CD4-positive, alpha-beta T cell treated with Interleukin-12 subunit alpha and Interleukin-12 subunit beta, for 1 hour (primary cell): ENCODE results near the gene TIMM17B.
A peak's percentile ranks its signal among the peaks of the same experiment; 100 is the strongest.

Experiments used
- DNase-seq: peaks from one replicate; pipeline ENCODE4 v3.0.0-alpha.2; 2020

Gene TIMM17B

DNA sequence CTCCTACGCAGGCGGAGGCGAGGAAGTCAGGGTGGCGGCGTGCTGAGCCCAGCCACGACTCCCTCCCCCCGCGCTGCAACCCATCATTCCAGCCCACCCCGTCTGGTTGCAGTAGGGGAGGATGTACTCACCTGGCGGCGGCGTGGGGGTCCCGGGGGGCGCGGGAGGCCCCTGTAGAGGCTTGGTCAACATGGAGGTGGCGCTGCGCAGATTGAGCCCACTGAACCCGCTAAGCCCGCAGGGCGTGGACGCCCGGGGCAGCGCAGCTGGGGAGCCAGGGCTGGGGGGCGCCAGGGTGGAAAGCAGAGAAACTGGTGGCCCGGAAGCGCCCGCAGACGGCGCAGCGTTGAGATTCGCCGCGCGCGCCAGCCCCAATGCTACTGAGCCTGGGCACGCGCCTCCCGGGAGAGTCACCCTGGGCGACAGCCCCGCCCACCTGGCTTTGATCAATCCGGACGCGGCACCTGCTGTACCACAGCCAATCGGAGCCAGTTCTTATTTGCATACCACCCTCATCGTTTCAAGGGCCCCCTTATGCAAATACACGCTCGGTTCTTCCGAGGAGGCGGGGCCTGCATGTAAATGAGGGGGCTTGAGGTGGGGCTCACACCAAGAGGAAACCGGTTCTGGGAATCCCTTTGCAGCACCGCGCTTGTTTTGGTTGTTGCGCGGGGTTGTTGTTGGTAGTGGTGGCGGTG is 21.2 kb upstream of the TIMM17B start, which contains the start of gene PIM2:
Gene PIM2 (minus strand): TSS at position 382 of the 698 bp plus-strand sequence. CDS start 190 bp downstream, at position 192.
- DNase-seq = peak; percentile 95

DNA sequence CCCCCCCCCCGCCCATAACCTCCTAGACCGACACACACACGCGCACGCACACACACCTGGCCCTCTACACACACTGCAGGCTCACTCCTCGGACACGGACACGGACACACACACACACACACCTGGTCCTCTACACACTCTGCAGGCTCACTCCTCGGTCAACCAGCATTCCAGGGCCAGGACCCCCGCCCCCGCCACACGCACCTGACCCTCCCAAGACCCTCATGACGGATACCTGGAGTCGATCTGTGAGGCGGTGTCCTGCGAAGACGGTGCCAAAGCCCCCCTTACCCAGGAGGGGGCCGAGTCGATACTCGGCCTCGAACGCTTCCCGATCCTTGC is 20.7 kb upstream of the TIMM17B start:
- no peak for DNase-seq

DNA sequence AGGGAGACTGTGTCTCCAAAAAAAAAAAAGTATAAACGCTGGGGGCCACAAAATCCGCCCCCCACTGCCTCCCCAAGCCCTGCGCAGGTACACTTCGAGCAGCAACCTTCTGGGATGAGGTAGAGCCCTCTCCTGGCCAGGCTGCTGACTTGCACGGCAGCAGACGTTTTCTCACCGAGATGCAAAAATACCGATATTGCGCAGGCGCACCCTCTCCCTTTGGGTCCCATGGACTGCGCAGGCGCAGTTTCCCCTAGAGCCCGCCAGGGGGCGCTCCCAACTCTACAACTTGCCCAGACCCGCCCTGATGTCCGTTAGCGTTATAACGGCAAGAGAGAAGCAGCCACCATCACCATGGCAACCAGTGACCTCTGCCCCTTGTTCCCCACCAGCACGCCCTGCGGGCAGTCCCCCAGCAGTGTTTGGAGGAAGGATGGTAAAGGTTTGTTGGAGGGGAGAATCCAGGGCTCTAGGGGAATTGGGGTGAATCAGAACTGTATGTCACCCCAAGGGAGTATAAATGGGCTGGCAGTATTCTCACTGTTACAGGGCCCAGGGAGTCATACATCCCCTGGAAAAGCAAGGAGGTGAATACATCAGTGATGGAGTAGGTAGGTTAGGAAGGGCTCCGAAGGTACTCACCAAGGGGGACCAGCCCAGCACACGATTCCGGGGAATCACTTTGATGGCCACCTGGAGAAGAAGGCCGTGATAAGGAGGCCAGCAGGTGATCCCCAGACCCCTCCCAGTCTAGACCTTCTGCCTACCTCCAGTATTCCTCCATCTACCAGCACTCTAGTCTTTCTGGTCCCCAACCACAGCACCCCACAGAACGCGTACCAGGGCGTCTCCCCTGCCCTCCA is 19.8 kb upstream of the TIMM17B start:
- DNase-seq = peak; percentile 92

DNA sequence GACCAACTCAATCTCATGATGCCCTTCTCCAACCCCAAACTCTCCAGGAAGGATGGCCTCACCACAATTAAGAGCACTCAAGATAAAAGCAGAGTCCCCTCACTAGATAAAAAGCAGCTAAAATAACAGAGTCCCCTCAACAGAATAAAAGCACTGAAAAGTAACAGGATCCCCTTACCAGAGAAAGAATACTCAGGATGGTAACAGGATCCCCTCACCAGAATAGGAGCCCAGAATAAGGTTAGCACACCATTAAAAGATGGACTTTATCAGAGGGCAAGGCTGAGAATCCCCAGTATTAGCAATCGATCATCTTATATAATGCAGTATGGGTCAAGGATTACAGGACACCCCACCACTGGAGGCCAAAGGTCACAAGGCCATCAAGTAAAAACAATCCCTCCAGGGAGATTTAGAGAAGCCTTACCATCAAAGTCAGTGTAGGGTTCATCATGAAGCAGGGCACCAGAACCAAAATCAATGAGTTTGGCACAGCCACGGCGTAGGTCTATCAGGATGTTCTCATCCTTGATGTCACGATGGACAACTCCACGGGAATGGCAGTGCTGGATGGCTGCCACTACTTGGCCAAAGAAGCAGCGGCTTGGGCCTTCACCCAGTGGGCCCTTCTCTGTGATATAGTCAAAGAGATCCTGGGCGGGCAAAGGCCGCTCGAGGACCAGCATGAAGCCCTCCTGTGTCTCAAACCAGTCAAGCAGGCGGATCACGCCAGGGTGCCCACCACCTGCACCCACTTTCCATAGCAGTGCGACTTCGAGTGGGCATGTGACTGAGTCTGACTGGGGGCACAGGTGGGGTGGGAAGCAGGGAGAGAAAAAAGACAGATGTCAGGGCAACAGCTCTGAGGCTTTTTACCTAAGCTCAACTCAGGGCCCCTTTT is 17.3 kb upstream of the TIMM17B start:
- no peak for DNase-seq

DNA sequence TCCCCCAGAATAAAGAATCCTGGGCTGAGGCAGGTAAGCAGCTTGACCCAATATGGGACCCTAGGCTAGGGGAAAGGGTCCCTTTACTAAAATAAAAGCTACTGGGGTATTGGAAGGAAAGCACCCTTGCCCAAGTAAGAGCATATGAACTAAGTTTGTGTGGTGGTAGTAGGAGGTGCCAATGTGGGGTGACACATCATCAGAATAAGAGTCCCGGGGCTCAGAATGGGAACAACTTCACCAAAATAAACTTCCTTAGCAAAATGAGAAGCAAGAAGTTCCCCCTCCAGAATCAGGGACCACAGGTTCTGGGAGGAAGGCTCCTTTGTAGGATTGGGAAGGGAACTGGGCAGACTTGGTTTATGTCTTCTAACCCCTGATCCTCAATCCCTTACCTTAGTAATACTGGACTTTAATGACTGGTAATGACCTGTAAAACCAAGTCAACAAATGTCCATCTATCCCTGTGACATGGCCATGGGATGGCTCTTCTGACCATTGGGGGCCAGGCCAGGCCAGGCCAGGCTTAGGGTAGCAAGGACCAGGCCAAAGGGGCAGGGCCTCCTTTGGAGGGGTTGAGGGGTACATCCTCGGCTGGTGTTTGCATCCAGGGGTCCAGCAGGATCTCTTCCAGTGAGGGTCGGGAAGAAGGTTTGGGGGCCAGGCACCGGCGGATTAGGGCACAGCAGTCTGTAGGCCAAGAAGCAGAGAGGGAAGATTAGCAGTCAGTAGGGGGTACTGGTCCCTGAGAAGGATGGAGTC is 16.2 kb upstream of the TIMM17B start:
- DNase-seq = no peak

DNA sequence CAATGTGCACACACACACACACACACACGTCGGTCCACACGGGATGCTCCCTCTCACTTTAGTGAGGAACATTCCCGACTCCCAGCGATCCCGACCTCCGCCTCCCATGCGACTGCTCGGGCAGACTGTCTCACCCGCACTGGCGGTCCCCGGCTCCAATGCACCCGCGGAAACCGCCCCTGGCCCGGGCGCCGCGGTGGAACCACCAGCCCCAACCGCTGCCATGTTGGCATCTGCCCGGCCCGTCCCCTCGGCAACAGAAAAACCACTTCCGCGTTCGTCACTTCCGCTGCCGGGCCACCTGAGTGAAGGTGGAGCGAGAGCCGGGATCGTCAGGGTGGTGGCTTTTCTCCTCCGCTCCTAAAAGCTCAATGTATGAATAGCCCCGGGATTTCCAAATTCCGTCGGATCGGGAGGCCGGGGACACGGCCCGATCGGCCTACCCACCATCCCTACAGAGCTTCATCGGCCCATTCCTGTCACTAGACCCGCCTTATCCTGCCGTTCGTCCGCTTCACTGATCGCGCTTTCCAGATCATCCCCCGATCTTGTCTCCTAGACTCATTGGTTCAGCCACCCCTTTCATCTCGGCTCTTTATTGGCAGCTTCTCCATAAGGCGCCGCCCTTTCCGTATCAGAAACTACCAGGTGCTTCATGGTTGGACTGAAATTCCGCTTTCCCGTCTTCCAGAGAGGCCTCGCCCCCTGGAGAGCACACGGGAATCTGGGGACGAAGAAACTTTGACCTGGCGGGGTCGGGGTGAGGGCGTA is 14.0 kb upstream of the TIMM17B start, which contains the start of gene SLC35A2:
Gene SLC35A2 (minus strand): TSS at position 235 of the 771 bp plus-strand sequence. CDS start 10 bp downstream, at position 225.
- DNase-seq = peak; percentile 90

DNA sequence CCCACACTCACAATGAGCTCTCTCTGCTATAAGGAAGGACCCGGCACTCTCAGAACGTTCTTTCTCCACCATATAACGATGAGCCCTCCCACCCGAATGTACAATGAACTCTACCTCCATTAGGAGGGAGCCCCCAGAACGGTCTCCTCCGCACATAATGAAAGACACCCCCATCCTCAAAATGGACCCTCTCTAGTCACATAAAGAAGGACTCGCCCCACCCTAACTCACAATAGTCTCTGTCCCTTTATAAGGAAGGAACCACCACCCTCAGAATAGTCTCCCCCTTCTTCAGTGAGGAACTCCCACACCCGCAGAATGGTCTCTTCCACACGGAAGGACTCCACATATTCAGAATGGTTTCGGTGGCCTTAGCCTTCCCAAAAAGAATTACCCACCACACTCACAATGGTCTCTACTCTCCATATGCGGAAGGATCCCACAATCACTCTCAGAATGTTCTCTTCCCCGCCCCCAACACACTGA is 13.4 kb upstream of the TIMM17B start:
- DNase-seq = no peak

DNA sequence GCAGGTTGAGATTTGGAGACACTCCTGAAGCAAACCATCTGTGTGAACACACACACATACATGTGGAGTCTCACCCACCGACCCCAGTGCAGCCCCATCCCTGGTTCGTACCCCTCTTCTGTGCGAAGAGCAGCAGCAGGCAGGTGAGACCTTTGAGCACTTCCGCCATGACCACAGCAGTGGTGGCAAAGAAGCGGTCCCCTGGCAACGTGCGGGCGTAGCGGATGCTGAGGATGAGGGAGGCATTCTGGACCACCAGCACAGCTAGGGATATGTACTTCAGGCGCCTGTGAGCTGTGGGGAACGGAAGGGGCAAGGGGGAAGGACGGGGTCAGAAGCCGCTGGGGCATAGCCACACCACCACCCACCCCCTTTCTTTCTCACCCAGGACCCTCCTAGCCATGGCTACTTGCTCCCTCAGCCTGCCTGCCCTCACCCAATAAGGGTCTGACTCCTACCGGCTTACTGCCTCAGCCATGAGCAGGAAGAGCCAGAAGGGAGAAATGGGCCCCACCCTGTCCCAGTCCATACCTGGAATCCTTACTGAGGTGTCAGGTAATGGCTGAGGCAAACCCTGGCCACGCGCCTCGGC is 12.2 kb upstream of the TIMM17B start:
- peak; percentile 36 for DNase-seq

DNA sequence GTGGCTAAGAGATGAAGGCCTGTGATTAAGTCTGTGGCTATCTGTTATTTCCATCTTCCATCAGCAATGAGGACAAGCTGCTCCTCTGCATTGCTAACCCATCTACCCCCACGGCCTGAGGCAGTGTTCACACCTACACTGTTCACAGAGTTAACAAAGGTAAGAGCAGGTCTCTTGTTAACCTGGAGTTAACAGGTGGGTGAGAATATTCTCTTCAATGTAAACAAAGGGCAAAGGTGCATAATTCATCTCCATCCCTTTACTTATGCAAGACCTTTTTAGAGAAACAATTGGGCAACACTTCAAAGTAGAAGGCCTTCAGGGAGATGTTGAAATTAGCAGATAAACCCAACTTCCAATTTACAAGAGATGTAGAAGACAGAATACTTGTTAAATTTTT is 11.0 kb upstream of the TIMM17B start:
- no peak for DNase-seq

DNA sequence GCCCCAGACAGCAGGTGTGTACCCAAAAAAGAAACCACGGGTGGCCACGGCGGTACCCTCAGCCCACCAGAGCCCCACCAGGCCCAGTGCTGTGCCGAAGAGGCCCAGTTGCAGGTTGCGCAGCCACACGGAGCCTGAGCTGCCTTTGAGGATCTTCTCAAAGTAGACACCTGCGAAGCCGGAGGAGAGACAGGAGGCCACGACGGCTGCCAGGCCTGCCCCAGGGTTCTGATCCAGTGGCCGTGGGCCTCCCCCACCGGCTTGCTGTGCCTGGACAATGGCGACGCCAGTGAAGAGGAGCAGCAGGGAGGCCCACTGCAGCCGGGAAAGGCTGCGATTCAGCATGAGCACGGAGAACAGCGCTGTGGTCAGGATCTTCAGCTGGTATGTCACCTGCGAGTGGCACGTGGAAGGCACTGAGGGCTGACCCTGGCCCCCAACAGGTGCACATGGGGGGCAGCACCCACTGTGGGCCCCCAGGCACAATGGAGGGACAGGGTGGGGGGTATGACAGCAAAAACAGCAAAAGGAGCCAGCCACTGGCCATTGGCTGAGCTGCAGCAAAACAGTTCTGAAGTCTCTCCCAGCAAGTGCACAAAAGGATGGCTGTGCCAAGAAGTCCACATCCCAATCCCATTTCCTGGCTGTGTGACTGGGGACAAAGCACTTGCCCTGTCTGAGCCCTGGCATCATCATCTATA is 7.7 kb upstream of the TIMM17B start:
- DNase-seq = no peak

DNA sequence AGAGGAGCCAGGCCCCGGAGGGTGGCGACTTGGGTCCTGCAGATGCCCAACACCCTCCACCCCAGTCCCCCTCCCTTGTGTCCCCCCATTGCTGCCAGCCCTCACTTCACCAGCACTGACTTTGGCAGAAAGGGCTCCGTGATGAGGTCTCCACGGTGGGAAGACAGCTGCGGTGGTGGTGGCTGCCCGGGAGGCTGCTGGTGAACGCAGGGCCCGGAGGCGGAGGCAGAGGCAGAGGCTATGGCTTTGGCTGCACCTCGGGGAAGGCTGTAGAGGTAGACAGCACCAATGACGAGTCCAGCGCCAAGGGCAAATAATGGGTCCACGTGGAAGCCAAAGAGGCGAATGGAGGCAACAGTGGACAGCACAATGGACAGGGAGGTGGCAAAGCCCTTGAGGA is 7.1 kb upstream of the TIMM17B start:
- no peak for DNase-seq

DNA sequence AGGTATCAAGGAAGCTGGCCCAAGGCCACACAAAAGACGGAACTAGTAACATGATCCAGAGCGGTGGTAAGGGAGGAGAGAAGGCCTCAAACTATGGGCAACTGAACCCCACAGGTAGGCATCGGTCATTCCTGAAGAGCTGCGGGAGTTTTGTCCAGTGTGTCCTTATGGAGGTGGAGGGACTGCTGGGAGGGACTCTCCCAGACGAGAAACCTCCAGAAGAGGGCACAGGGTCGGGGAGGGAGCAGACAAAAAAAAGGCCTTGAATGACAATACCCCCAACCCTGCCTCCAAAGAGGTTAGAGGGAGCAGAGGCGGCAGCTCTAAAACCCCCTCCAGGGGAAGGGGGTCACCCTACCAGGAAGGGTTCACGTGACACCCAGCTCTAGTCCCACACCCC is 6.6 kb upstream of the TIMM17B start:
- no peak for DNase-seq

DNA sequence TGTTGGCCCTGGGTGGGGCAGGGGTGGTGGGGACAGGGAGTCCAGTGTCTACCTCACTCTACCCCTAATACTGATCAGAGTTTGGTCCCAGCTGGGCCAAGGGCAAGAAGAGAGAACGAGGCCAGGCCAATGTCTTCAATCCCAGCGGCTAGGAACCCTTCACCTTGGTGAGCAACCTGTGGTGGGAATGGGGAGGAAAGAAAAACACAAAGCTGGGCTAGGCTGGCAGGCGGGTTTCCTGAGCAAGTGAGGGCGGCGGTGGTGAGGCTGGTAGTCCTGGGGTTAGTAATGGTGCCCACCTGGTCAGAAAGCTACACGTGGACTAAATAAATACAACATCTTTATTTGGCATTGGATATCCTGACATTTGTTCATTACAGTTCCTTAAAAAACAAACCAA is 5.7 kb upstream of the TIMM17B start:
- DNase-seq = no peak

DNA sequence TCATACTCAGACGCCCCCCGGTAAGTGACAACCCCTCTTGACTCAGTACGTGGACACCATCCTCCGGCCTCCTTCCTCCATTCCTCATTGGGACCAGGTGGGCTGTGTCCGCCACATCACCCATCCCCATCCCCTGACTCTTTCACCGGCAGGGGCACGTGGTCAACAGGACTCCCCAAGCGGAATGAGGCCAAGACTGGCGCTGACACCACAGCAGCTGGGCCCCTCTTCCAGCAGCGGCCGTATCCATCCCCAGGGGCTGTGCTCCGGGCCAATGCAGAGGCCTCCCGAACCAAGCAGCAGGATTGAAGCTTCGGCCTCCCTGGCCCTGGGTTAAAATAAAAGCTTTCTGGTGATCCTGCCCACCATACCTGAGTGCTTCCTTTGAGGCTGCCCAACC is 5.2 kb upstream of the TIMM17B start:
- no peak for DNase-seq

DNA sequence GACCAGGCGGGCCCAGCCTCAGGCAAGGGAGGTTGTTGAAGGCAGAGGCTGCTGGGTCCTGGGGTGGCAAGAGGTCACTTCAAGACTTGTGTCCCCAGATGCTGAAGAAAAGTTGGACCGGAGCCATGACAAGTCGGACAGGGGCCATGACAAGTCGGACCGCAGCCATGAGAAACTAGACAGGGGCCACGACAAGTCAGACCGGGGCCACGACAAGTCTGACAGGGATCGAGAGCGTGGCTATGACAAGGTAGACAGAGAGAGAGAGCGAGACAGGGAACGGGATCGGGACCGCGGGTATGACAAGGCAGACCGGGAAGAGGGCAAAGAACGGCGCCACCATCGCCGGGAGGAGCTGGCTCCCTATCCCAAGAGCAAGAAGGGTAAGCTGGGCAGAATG is 4.6 kb upstream of the TIMM17B start:
- no peak for DNase-seq

DNA sequence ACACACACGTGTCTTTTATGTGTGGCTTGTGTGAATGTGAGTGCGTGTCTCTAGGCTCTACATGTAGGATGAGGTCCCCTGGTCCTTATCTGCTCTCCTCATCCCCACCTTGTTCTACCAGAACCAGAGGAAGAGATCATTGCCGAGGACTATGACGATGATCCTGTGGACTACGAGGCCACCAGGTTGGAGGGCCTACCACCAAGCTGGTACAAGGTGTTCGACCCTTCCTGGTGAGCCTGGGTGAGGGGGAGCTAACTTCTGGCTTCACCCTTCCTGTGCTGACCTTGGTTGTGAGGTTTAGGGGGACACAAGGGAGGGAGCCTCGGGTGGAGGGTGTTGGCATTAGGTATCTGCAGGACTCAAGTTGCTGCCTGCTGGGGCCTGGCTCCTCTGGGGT is 3.5 kb upstream of the TIMM17B start:
- DNase-seq = no peak

DNA sequence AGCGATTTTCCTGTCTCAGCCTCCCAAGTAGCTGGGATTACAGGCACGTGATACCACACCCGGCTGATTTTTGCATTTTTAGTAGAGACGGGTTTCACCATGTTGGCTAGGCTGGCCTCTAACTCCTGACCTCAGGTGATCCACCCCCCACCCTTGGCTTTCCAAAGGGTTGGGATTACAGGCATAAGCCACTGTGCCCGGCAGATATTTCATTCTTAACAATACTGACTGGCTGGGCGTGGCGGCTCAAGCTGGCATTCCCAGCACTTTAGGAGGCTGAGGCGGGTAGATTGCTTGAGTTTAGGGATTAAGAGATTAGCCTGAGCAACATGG is 1.5 kb upstream of the TIMM17B start:
- no peak for DNase-seq

DNA sequence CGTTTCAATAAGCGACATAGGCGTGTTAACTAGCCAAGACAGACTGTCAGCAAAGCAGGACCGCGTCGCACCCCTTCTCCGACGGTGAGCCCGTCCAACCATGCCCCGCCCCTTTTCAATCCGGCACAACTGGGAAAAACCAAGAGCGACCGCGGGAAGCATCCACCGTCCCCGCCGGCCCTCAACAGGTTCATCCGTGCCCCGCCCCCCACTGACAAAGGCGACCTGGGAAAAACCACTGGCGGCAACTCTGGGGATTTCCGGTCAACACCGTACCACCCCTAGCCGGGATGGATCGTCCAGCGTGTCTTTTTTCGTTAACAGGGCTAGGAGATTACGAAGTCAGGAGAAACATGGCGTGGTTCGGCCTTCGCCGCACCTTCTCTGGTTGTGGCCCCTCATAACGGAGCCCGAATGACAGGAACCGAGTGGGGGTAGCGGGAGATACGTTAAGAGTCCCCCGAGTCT is 377 bp downstream of the TIMM17B start:
- peak; percentile 79 for DNase-seq

DNA sequence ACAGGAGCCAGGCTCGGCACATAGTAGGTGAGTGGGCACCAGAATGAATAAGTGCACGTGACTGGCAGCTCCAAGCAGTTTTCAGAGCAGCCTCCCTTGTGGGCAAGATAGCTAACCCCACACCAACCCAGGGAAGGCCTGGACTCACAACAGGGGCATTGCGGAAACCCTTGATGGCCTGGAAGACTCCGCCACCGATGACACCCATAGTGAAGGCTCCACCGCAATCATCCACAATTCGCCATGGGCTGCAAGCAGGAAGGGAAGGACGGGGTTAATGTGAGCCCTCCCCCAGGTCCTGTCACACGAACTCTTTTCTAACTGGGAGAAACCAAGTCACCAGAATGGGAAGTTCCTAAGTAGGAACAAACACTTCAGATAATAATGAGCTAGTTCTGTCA is 957 bp downstream of the TIMM17B start:
- DNase-seq = no peak

DNA sequence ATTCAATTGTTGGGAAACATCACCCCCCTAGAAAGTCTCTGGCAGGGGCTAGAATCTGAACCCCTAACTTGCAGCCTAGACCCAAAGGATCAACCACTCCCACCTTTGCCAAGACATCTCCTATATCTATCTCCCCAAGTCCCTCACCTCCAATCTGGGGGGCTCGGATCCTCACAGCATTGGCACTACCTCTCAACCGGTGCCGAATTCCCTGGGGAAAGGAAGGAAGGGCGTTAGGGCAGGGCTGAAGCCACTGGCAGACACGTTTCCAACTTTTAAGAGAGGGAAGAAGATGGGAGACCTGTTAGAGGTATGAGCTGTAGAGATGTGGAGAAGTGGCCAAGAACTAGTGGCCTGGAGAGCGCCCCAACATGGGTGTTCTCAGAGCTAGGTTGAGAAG is 2.7 kb downstream of the TIMM17B start:
- no peak for DNase-seq
